PC-9 (cell line): ENCODE results near the gene SPEN.

ENCODE experiments used
- CTCF ChIP-seq: fragments of 200-600 bp; sonication (generic); conservative IDR thresholded peaks from 2 replicates; pipeline ENCODE4 v1.6.1; 2017; ENCODE audit warnings: mixed run types, antibody characterized with exemption, mild to moderate bottlenecking, moderate library complexity
- EZH2 ChIP-seq: fragments of 200-600 bp; sonication (generic); IDR thresholded peaks from 2 replicates; pipeline ENCODE4 v1.8.0; 2017; ENCODE audit warnings: antibody characterized with exemption, low read depth

- TF ChIP-seq CTCF (no peak), EZH2 (no peak)
Observed at GRCh38 chr1:15963968-15964648, 116.6 kb downstream of the SPEN start.
